Skeletal muscle tissue (tissue), 4 donors: Measurements from ENCODE around the gene GRK4. TPM values are rescaled to one million over a fixed set of nuclear protein-coding genes. Genes with fewer than 3 reads are reported as not detected.
"Not testable (repeated sequence)": the region's sequence is repeated elsewhere in the genome, so short reads cannot be mapped to it uniquely, and the experiment has no call there.

Source experiments
- H3K27ac ChIP-seq: one replicate; pipeline ENCODE4 v1.7.0; 2013; ENCODE audit warnings: mild to moderate bottlenecking, low read depth, low read length, inconsistent platforms
- H3K27me3 ChIP-seq, 3 donors: one replicate each; pipeline ENCODE4 v1.7.0; 2013; ENCODE audit warnings: low read length in 3 of 3; ENCODE audit not compliant: control insufficient read depth in 3 of 3, insufficient read depth in 3 of 3
- H3K36me3 ChIP-seq, 3 donors: one replicate each; pipeline ENCODE4 v1.7.0; 2013; ENCODE audit warnings: low read length in 3 of 3; ENCODE audit not compliant: control insufficient read depth in 3 of 3, insufficient read depth in 3 of 3
- H3K4me1 ChIP-seq, 3 donors: one replicate each; pipeline ENCODE4 v1.7.0; 2013; ENCODE audit warnings: low read length in 3 of 3, mild to moderate bottlenecking in 3 of 3; ENCODE audit not compliant: control insufficient read depth in 3 of 3, insufficient read depth in 3 of 3
- H3K4me3 ChIP-seq, 3 donors: one replicate each; pipeline ENCODE4 v1.7.0; 2013; ENCODE audit warnings: low read length in 3 of 3
- H3K9ac ChIP-seq, 3 donors: one replicate each; pipeline ENCODE4 v1.7.0; 2013; ENCODE audit warnings: low read length in 3 of 3, mild to moderate bottlenecking in 3 of 3, moderate library complexity in 2 of 3, low read depth in 1 of 3
- H3K9me3 ChIP-seq, 3 donors: one replicate each; pipeline ENCODE4 v1.7.0; 2013; ENCODE audit warnings: low read length in 3 of 3; ENCODE audit not compliant: control insufficient read depth in 3 of 3
- total RNA-seq: library from RNA; depleted of rRNA; stranded (reverse); fragments of >200 nt; gene quantifications from one replicate; pipeline ENCODE4 v1.2.3, GENCODE V29; 2014
- donor health status: Osteomylitis.

Gene GRK4
- total RNA-seq, 1 donor from 2014 or later = 12.5 TPM

- Histone ChIP-seq H3K36me3 (peaks cover 79 to 91% (median 83%) of the 10 kb centered on the region in 3 donors), H3K4me1 (peaks cover 0 to 3% (median 0%) of the 10 kb centered on the region in 3 donors)
Measured at GRCh38 chr4:2947926-2948325, 15.4 kb upstream of the GRK4 start.

GRCh38 chr4:2948895-2949781 lies 14.2 kb upstream of the GRK4 start:
- Histone ChIP-seq H3K27ac (no peak overlapping the region), H3K4me3 (no peak overlapping the region), H3K4me1 (peaks cover 0 to 3% (median 0%) of the 10 kb centered on the region in 3 donors), H3K9ac (no peak overlapping the region), H3K9me3 (no peaks in the 10 kb centered on the region), H3K36me3 (peaks cover 80 to 91% (median 87%) of the 10 kb centered on the region in 3 donors), H3K27me3 (no peaks in the 10 kb centered on the region)

More at GRCh38 chr4:2947926-2948325, 15.4 kb upstream of the GRK4 start:
- H3K4me3 ChIP-seq = no peak overlapping the region
- no peaks in the 10 kb centered on the region for H3K27me3 ChIP-seq
- H3K9me3 ChIP-seq = no peaks in the 10 kb centered on the region
- H3K9ac ChIP-seq = no peak overlapping the region
- no peak overlapping the region for H3K27ac ChIP-seq

GRCh38 chr4:2949782-2950125 lies 13.6 kb upstream of the GRK4 start:
- peaks cover 80 to 93% (median 90%) of the 10 kb centered on the region in 3 donors for H3K36me3 ChIP-seq
- no peak overlapping the region for H3K27ac ChIP-seq
- H3K9ac ChIP-seq = no peak overlapping the region
- no peaks in the 10 kb centered on the region for H3K9me3 ChIP-seq
- H3K4me1 ChIP-seq = peaks cover 0 to 3% (median 0%) of the 10 kb centered on the region in 3 donors
- H3K27me3 ChIP-seq = no peaks in the 10 kb centered on the region
- no peak overlapping the region for H3K4me3 ChIP-seq

- H3K9ac ChIP-seq = no peak overlapping the region
- H3K27me3 ChIP-seq = no peaks in the 10 kb centered on the region
- no peak overlapping the region for H3K27ac ChIP-seq
- no peak overlapping the region for H3K4me3 ChIP-seq
- peaks cover 74 to 87% (median 84%) of the 10 kb centered on the region in 3 donors for H3K36me3 ChIP-seq
- peaks cover 0 to 3% (median 0%) of the 10 kb centered on the region in 3 donors for H3K4me1 ChIP-seq
- H3K9me3 ChIP-seq = no peaks in the 10 kb centered on the region
Measured at GRCh38 chr4:2950221-2950989, 13.0 kb upstream of the GRK4 start.

GRCh38 chr4:2953496-2953895 lies 9.9 kb upstream of the GRK4 start:
- H3K27ac ChIP-seq = no peak overlapping the region
- no peaks in the 10 kb centered on the region for H3K9me3 ChIP-seq
- H3K27me3 ChIP-seq = no peaks in the 10 kb centered on the region
- H3K4me3 ChIP-seq = no peak overlapping the region
- H3K4me1 ChIP-seq = peaks cover 3 to 11% (median 10%) of the 10 kb centered on the region in 3 donors
- peaks cover 60 to 80% (median 76%) of the 10 kb centered on the region in 3 donors for H3K36me3 ChIP-seq
- H3K9ac ChIP-seq = no peak overlapping the region

GRCh38 chr4:2954358-2955185 lies 8.8 kb upstream of the GRK4 start:
- peaks cover 52 to 70% (median 66%) of the 10 kb centered on the region in 3 donors for H3K36me3 ChIP-seq
- peaks cover 6 to 15% (median 14%) of the 10 kb centered on the region in 3 donors for H3K4me1 ChIP-seq
- no peak overlapping the region for H3K4me3 ChIP-seq
- no peak overlapping the region for H3K27ac ChIP-seq
- no peak overlapping the region for H3K9ac ChIP-seq
- no peaks in the 10 kb centered on the region for H3K9me3 ChIP-seq
- H3K27me3 ChIP-seq = no peaks in the 10 kb centered on the region

- H3K27ac ChIP-seq, H3K9me3 ChIP-seq, H3K27me3 ChIP-seq, H3K9ac ChIP-seq, H3K4me3 ChIP-seq: not testable (repeated sequence)
- Histone ChIP-seq H3K36me3 (peaks cover 43 to 61% (median 58%) of the 10 kb centered on the region in 3 donors), H3K4me1 (peaks cover 6 to 15% (median 14%) of the 10 kb centered on the region in 3 donors)
Measured at GRCh38 chr4:2955186-2956044, 8.0 kb upstream of the GRK4 start.

GRCh38 chr4:2958446-2958845 lies 4.9 kb upstream of the GRK4 start:
- H3K4me3 ChIP-seq = no peak overlapping the region
- H3K4me1 ChIP-seq = peaks cover 25 to 32% (median 28%) of the 10 kb centered on the region in 3 donors
- H3K36me3 ChIP-seq = peaks cover 22 to 33% (median 30%) of the 10 kb centered on the region in 3 donors
- no peaks in the 10 kb centered on the region for H3K27me3 ChIP-seq
- H3K9ac ChIP-seq = peak overlapping the region in 2 of 3 donors; percentile 36 to 42
- H3K9me3 ChIP-seq = no peaks in the 10 kb centered on the region
- no peak overlapping the region for H3K27ac ChIP-seq

- H3K27me3 ChIP-seq, H3K27ac ChIP-seq, H3K4me3 ChIP-seq, H3K9me3 ChIP-seq, H3K9ac ChIP-seq: not testable (repeated sequence)
- Histone ChIP-seq H3K36me3 (peaks cover 11 to 23% (median 18%) of the 10 kb centered on the region in 3 donors), H3K4me1 (peaks cover 31 to 36% (median 32%) of the 10 kb centered on the region in 3 donors)
Measured at GRCh38 chr4:2960450-2960849, 2.9 kb upstream of the GRK4 start.
